DOHH2 (cell line): ENCODE data around the gene GMDS.

Experiments used
- H3F3A ChIP-seq: fragments of 200-600 bp; sonication (generic), shearing (Covaris generic); 2 replicates; pipeline ENCODE4 v1.6.0; 2016; ENCODE audit warnings: antibody characterized with exemption, mild to moderate bottlenecking; ENCODE audit not compliant: control insufficient read depth, insufficient read depth
- H3K27ac ChIP-seq: fragments of 200-600 bp; sonication (generic); 2 replicates; pipeline ENCODE4 v1.5.1; 2014; ENCODE audit warnings: low read depth, mild to moderate bottlenecking, low read length, moderate library complexity
- H3K27me3 ChIP-seq: fragments of 200-600 bp; sonication (generic); 2 replicates; pipeline ENCODE4 v1.6.1; 2014; ENCODE audit warnings: mild to moderate bottlenecking, low read length, mixed read lengths; ENCODE audit not compliant: control insufficient read depth
- H3K36me3 ChIP-seq: fragments of 200-600 bp; sonication (generic); 2 replicates; pipeline ENCODE4 v1.6.1; 2014; ENCODE audit warnings: mild to moderate bottlenecking, low read length, moderate library complexity, mixed read lengths; ENCODE audit not compliant: control insufficient read depth
- H3K4me1 ChIP-seq: fragments of 200-600 bp; sonication (generic); 2 replicates; pipeline ENCODE4 v1.6.1; 2014; ENCODE audit warnings: mild to moderate bottlenecking, low read length, mixed read lengths; ENCODE audit not compliant: control insufficient read depth
- H3K4me2 ChIP-seq: fragments of 200-600 bp; sonication (generic); 2 replicates; pipeline ENCODE4 v1.6.0; 2014; ENCODE audit warnings: mild to moderate bottlenecking, low read length, moderate library complexity
- H3K4me3 ChIP-seq: fragments of 200-600 bp; sonication (generic); 2 replicates; pipeline ENCODE4 v1.5.1; 2014; ENCODE audit warnings: mild to moderate bottlenecking, low read length, mixed read lengths
- H3K79me2 ChIP-seq: fragments of 200-600 bp; sonication (generic); 2 replicates; pipeline ENCODE4 v1.6.1; 2014; ENCODE audit warnings: mild to moderate bottlenecking, low read length, mixed read lengths; ENCODE audit not compliant: control insufficient read depth
- H3K9me2 ChIP-seq: fragments of 200-600 bp; sonication (generic); replicated peaks from 2 replicates; pipeline ENCODE4 v1.6.1; 2014; ENCODE audit warnings: mild to moderate bottlenecking, low read length, mixed read lengths; ENCODE audit not compliant: control insufficient read depth
- H3K9me3 ChIP-seq: fragments of 200-600 bp; sonication (generic); 2 replicates; pipeline ENCODE4 v1.6.1; 2014; ENCODE audit warnings: antibody characterized with exemption, low read length, mixed read lengths; ENCODE audit not compliant: control insufficient read depth, insufficient read depth
- H4K20me1 ChIP-seq: fragments of 200-600 bp; sonication (generic); 2 replicates; pipeline ENCODE4 v1.6.0; 2014; ENCODE audit warnings: low read depth, mild to moderate bottlenecking, antibody characterized with exemption, low read length, moderate library complexity; ENCODE audit not compliant: control insufficient read depth, insufficient read depth
- CTCF ChIP-seq: fragments of 200-600 bp; sonication (generic); IDR thresholded peaks from one replicate; pipeline ENCODE4 v1.5.1; 2014; ENCODE audit warnings: antibody characterized with exemption, mild to moderate bottlenecking, low read depth, low read length; ENCODE audit not compliant: poor library complexity, severe bottlenecking
- EZH2phosphoT487 ChIP-seq: fragments of 200-600 bp; sonication (generic); IDR thresholded peaks from 2 replicates; pipeline ENCODE4 v1.6.1; 2017; ENCODE audit warnings: borderline replicate concordance, mild to moderate bottlenecking, antibody characterized with exemption, low read length, moderate library complexity, mixed read lengths

Gene GMDS

GRCh38 chr6:1940381-1940780 is 305.0 kb downstream of the GMDS start:
- no peak overlapping the region for H3K27ac ChIP-seq
- no peaks in the 10 kb centered on the region for H3K36me3 ChIP-seq
- no peak overlapping the region for H3K4me3 ChIP-seq
- H3K4me1 ChIP-seq: peaks cover 34% of the 10 kb centered on the region
- H3K9me3 ChIP-seq: no peaks in the 10 kb centered on the region
- H3K9me2 ChIP-seq: no peaks in the 10 kb centered on the region
- TF ChIP-seq EZH2phosphoT487 (no peak), CTCF (no peak)
- H3K27me3 ChIP-seq: no peaks in the 10 kb centered on the region
- H4K20me1 ChIP-seq: no peaks in the 10 kb centered on the region
- H3F3A ChIP-seq: no peaks in the 10 kb centered on the region
- H3K4me2 ChIP-seq: 0 out of 2 replicates have a peak overlapping the region, but pooled peaks have one; percentile 2
- no peaks in the 10 kb centered on the region for H3K79me2 ChIP-seq

- no peaks in the 10 kb centered on the region for H4K20me1 ChIP-seq
- H3K4me3 ChIP-seq: no peak overlapping the region
- H3K79me2 ChIP-seq: no peaks in the 10 kb centered on the region
- H3K4me1 ChIP-seq: no peaks in the 10 kb centered on the region
- TF ChIP-seq CTCF (no peak), EZH2phosphoT487 (no peak)
- H3K27me3 ChIP-seq: no peaks in the 10 kb centered on the region
- no peak overlapping the region for H3K27ac ChIP-seq
- H3K36me3 ChIP-seq: no peaks in the 10 kb centered on the region
- no peak overlapping the region for H3K4me2 ChIP-seq
- H3K9me2 ChIP-seq: no peaks in the 10 kb centered on the region
- no peaks in the 10 kb centered on the region for H3F3A ChIP-seq
- no peaks in the 10 kb centered on the region; the same call in 1 of the 2 replicates for H3K9me3 ChIP-seq
These were observed 312.1 kb downstream of the GMDS start for GRCh38 chr6:1933292-1933691.

- no peaks in the 10 kb centered on the region for H3K27me3 ChIP-seq
- no peak for TF ChIP-seq EZH2phosphoT487
- TF ChIP-seq CTCF: no peak
- no peaks in the 10 kb centered on the region for H4K20me1 ChIP-seq
- H3K4me1 ChIP-seq: no peaks in the 10 kb centered on the region
- H3K9me2 ChIP-seq: no peaks in the 10 kb centered on the region
- H3K9me3 ChIP-seq: no peaks in the 10 kb centered on the region; the same call in 1 of the 2 replicates
- H3F3A ChIP-seq: no peaks in the 10 kb centered on the region
- no peak overlapping the region for H3K4me3 ChIP-seq
- H3K79me2 ChIP-seq: no peaks in the 10 kb centered on the region
- no peak overlapping the region for H3K4me2 ChIP-seq
- no peaks in the 10 kb centered on the region for H3K36me3 ChIP-seq
- no peak overlapping the region for H3K27ac ChIP-seq
These were observed 313.6 kb downstream of the GMDS start for GRCh38 chr6:1931817-1932216.
